ENCODE data around the gene KLHL26. TPM values are rescaled to one million over a fixed set of nuclear protein-coding genes. Genes with fewer than 3 reads are reported as not detected.
A peak's percentile ranks its signal among the peaks of the same experiment; 100 is the strongest.

The KLHL26 gene
- total and polyA plus RNA-seq, 2 of the 13 experiments (the other 11 are each of a cell fraction or from before 2014, with no cell fraction given): 1.5 to 1.7 TPM

DNA sequence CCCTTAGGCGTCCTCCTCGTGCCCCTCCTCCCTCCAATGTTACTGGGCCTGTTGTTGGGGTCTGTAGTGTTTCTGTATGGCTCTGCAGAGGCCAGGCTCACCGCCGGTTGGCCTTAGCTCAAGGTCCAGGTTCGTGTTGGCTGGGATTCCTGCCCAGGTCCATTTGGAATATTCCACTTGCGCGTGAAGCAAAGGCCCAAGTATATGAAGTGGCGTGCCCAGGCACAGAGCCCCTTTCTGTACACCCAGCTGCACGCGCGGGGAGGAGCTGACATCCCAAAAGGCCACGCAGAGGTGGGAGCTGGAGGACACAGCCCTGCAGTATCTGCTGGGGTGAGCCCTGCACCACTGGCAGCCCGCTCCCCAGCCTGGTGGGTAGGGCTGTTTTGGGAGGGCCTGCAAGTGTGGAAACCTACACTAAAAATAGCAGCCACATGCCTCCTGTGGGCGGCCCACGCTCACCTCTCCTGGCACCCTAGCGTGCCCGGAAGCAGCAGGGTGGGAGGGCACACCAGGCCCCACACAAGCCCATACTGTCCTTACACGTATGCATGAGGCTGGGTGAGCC, 76.8 kb downstream of the KLHL26 start (continued):
- TF ChIP-seq, protein P1, sequence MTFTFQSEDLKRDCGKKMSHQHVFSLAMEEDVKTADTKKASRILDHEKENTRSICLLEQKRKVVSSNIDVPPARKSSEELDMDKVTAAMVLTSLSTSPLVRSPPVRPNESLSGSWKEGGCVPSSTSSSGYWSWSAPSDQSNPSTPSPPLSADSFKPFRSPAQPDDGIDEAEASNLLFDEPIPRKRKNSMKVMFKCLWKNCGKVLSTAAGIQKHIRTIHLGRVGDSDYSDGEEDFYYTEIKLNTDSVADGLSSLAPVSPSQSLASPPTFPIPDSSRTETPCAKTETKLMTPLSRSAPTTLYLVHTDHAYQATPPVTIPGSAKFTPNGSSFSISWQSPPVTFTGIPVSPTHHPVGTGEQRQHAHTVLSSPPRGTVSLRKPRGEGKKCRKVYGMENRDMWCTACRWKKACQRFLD (CRISPR knock-in tag; IDR thresholded peaks at IDR 0.05; ENCODE audit: borderline replicate concordance): no peak
- TF ChIP-seq, protein P2, sequence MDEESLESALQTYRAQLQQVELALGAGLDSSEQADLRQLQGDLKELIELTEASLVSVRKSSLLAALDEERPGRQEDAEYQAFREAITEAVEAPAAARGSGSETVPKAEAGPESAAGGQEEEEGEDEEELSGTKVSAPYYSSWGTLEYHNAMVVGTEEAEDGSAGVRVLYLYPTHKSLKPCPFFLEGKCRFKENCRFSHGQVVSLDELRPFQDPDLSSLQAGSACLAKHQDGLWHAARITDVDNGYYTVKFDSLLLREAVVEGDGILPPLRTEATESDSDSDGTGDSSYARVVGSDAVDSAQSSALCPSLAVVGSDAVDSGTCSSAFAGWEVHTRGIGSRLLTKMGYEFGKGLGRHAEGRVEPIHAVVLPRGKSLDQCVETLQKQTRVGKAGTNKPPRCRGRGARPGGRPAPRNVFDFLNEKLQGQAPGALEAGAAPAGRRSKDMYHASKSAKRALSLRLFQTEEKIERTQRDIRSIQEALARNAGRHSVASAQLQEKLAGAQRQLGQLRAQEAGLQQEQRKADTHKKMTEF (CRISPR knock-in tag; IDR thresholded peaks at IDR 0.05): no peak; the same call in 1 of the 2 replicates
- TF ChIP-seq AKAP8 (CRISPR knock-in tag; IDR thresholded peaks at IDR 0.05) (no peak), ZFX (CRISPR knock-in tag; IDR thresholded peaks at IDR 0.05; ENCODE audit: low read depth) (peak; percentile 82), ZNF660 (CRISPR knock-in tag; IDR thresholded peaks at IDR 0.05; ENCODE audit: borderline replicate concordance, low read depth) (no peak), ZKSCAN8 (CRISPR knock-in tag; IDR thresholded peaks at IDR 0.05; ENCODE audit: borderline replicate concordance) (no peak; the same call in 1 of the 2 replicates), NCOR1 (IDR thresholded peaks at IDR 0.05; ENCODE audit: borderline replicate concordance, low read length) (peak; percentile 58; the same call in 1 of the 2 replicates), FOSL1 (CRISPR knock-in tag; IDR thresholded peaks at IDR 0.05; ENCODE audit: borderline replicate concordance) (no peak), NRL (CRISPR knock-in tag; IDR thresholded peaks at IDR 0.05; ENCODE audit: borderline replicate concordance) (peak; percentile 73; the same call in 1 of the 2 replicates), TEAD2 (CRISPR knock-in tag; IDR thresholded peaks at IDR 0.05) (no peak), KAT8 (CRISPR knock-in tag; IDR thresholded peaks at IDR 0.05) (no peak), NKX3-1 (CRISPR knock-in tag; IDR thresholded peaks at IDR 0.05) (no peak), ZSCAN30 (CRISPR knock-in tag; IDR thresholded peaks at IDR 0.05) (no peak), ZNF274 (CRISPR knock-in tag; IDR thresholded peaks at IDR 0.05) (no peak), MED1 (CRISPR knock-in tag; IDR thresholded peaks at IDR 0.05) (0 out of 2 replicates have a peak, but pooled peaks have one; percentile 10)
- TF ChIP-seq, protein P3, sequence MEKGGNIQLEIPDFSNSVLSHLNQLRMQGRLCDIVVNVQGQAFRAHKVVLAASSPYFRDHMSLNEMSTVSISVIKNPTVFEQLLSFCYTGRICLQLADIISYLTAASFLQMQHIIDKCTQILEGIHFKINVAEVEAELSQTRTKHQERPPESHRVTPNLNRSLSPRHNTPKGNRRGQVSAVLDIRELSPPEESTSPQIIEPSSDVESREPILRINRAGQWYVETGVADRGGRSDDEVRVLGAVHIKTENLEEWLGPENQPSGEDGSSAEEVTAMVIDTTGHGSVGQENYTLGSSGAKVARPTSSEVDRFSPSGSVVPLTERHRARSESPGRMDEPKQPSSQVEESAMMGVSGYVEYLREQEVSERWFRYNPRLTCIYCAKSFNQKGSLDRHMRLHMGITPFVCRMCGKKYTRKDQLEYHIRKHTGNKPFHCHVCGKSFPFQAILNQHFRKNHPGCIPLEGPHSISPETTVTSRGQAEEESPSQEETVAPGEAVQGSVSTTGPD (CRISPR knock-in tag; IDR thresholded peaks at IDR 0.05): 0 out of 2 replicates have a peak, but pooled peaks have one; percentile 30
- TF ChIP-seq, protein P4, sequence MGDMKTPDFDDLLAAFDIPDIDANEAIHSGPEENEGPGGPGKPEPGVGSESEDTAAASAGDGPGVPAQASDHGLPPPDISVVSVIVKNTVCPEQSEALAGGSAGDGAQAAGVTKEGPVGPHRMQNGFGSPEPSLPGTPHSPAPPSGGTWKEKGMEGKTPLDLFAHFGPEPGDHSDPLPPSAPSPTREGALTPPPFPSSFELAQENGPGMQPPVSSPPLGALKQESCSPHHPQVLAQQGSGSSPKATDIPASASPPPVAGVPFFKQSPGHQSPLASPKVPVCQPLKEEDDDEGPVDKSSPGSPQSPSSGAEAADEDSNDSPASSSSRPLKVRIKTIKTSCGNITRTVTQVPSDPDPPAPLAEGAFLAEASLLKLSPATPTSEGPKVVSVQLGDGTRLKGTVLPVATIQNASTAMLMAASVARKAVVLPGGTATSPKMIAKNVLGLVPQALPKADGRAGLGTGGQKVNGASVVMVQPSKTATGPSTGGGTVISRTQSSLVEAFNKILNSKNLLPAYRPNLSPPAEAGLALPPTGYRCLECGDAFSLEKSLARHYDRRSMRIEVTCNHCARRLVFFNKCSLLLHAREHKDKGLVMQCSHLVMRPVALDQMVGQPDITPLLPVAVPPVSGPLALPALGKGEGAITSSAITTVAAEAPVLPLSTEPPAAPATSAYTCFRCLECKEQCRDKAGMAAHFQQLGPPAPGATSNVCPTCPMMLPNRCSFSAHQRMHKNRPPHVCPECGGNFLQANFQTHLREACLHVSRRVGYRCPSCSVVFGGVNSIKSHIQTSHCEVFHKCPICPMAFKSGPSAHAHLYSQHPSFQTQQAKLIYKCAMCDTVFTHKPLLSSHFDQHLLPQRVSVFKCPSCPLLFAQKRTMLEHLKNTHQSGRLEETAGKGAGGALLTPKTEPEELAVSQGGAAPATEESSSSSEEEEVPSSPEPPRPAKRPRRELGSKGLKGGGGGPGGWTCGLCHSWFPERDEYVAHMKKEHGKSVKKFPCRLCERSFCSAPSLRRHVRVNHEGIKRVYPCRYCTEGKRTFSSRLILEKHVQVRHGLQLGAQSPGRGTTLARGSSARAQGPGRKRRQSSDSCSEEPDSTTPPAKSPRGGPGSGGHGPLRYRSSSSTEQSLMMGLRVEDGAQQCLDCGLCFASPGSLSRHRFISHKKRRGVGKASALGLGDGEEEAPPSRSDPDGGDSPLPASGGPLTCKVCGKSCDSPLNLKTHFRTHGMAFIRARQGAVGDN (CRISPR knock-in tag; IDR thresholded peaks at IDR 0.05): peak; percentile 95
- TF ChIP-seq, protein P5, sequence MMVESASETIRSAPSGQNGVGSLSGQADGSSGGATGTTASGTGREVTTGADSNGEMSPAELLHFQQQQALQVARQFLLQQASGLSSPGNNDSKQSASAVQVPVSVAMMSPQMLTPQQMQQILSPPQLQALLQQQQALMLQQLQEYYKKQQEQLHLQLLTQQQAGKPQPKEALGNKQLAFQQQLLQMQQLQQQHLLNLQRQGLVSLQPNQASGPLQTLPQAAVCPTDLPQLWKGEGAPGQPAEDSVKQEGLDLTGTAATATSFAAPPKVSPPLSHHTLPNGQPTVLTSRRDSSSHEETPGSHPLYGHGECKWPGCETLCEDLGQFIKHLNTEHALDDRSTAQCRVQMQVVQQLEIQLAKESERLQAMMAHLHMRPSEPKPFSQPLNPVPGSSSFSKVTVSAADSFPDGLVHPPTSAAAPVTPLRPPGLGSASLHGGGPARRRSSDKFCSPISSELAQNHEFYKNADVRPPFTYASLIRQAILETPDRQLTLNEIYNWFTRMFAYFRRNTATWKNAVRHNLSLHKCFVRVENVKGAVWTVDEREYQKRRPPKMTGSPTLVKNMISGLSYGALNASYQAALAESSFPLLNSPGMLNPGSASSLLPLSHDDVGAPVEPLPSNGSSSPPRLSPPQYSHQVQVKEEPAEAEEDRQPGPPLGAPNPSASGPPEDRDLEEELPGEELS (CRISPR knock-in tag; IDR thresholded peaks at IDR 0.05): peak; percentile 66; the same call in 1 of the 2 replicates
